ENCODE data around the gene PYGO2.

Gene PYGO2

GRCh38 chr1:154963643-154964042, 2.1 kb upstream of the PYGO2 start:
- DNase-seq (ENCODE audit: low read depth in 1 of 2, low spot score in 1 of 2): no peak

- no peak for DNase-seq (ENCODE audit: low read depth in 1 of 2, low spot score in 1 of 2)
Measured at GRCh38 chr1:154962795-154963330, 1.3 kb upstream of the PYGO2 start.

- no peak for DNase-seq (ENCODE audit: low read depth in 1 of 2, low spot score in 1 of 2)
Measured at GRCh38 chr1:154962156-154962749, 671 bp upstream of the PYGO2 start.

GRCh38 chr1:154960446-154961136, 991 bp downstream of the PYGO2 start:
- no peak for DNase-seq (ENCODE audit: low read depth in 1 of 2, low spot score in 1 of 2)

GRCh38 chr1:154959426-154959780, 2.2 kb downstream of the PYGO2 start:
- no peak for DNase-seq (ENCODE audit: low read depth in 1 of 2, low spot score in 1 of 2)

- no peak for DNase-seq (ENCODE audit: low read depth in 1 of 2, low spot score in 1 of 2)
Measured at GRCh38 chr1:154958681-154959425, 2.7 kb downstream of the PYGO2 start.

GRCh38 chr1:154958036-154958435, 3.5 kb downstream of the PYGO2 start:
- DNase-seq (ENCODE audit: low read depth in 1 of 2, low spot score in 1 of 2): no peak

- no peak for DNase-seq (ENCODE audit: low read depth in 1 of 2, low spot score in 1 of 2)
Measured at GRCh38 chr1:154957091-154957657, 4.4 kb downstream of the PYGO2 start.

GRCh38 chr1:154956544-154956941, 5.0 kb downstream of the PYGO2 start:
- DNase-seq (ENCODE audit: low read depth in 1 of 2, low spot score in 1 of 2): no peak

- DNase-seq (ENCODE audit: low read depth in 1 of 2, low spot score in 1 of 2): peak; percentile 52 to 76
Measured at GRCh38 chr1:154955718-154956543, 5.7 kb downstream of the PYGO2 start, which contains the start of gene PBXIP1. Gene PBXIP1, minus strand, starts transcription at chr1:154956099. Its CDS starts 2,378 bp downstream, at chr1:154953721.

- peak in 1 of 2 donors; percentile 74 for DNase-seq (ENCODE audit: low read depth in 1 of 2, low spot score in 1 of 2)
Measured at GRCh38 chr1:154955039-154955717, 6.4 kb downstream of the PYGO2 start.

GRCh38 chr1:154954541-154954940, 7.0 kb downstream of the PYGO2 start:
- no peak for DNase-seq (ENCODE audit: low read depth in 1 of 2, low spot score in 1 of 2)

GRCh38 chr1:154953611-154954038, 8.0 kb downstream of the PYGO2 start:
- DNase-seq (ENCODE audit: low read depth in 1 of 2, low spot score in 1 of 2): no peak

GRCh38 chr1:154952664-154953063, 8.9 kb downstream of the PYGO2 start:
- no peak for DNase-seq (ENCODE audit: low read depth in 1 of 2, low spot score in 1 of 2)

- peak in 1 of 2 donors; percentile 56 for DNase-seq (ENCODE audit: low read depth in 1 of 2, low spot score in 1 of 2)
Measured at GRCh38 chr1:154951901-154952657, 9.5 kb downstream of the PYGO2 start.

- no peak for DNase-seq (ENCODE audit: low read depth in 1 of 2, low spot score in 1 of 2)
Measured at GRCh38 chr1:154948079-154948478, 13.5 kb downstream of the PYGO2 start.

- DNase-seq (ENCODE audit: low read depth in 1 of 2, low spot score in 1 of 2): no peak
Measured at GRCh38 chr1:154945962-154946850, 15.4 kb downstream of the PYGO2 start.
